SK-N-SH (cell line): Measurements from ENCODE around the gene ZNF784.

Experiments
- CHD2 ChIP-seq: fragments of 150-350 bp; IDR thresholded peaks from 2 replicates; pipeline ENCODE4 v1.6.1; 2018; ENCODE audit warnings: low read length; ENCODE audit not compliant: partially characterized antibody
- RAD21 ChIP-seq: IDR thresholded peaks from 2 replicates; pipeline ENCODE4 v1.6.1; 2012; ENCODE audit warnings: mild to moderate bottlenecking, low read length
- RCOR1 ChIP-seq: fragments of 150-350 bp; IDR thresholded peaks from 2 replicates; pipeline ENCODE4 v1.6.1; 2017; ENCODE audit warnings: antibody characterized with exemption, low read length
- TCF12 ChIP-seq: IDR thresholded peaks from 2 replicates; pipeline ENCODE4 v1.4.0; 2012
- TF ChIP-seq, protein P1 (sequence below): fragments of 200-600 bp; sonication (generic); IDR thresholded peaks from 2 replicates; pipeline ENCODE4 v1.6.1; 2017; ENCODE audit warnings: antibody characterized with exemption, mild to moderate bottlenecking, moderate library complexity

DNA sequence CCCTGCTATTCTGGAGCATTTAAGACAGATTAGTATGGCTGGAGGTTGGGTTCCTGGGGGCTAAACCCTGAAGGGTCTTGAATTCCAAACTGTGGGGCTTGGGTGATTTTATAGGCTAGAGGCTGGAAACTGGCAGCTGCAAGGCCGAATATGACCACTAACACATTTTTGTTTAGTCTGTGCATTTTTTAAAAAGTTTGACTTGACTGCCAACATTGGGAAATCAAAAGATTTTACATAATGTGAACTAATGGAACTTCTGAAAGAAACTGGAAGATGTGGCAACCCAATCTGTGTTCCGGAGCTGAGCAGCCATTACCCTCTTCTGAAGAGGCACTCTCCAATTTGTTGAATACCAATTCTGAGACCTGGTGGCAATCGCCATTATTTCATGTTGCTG lies 5.1 kb downstream of the ZNF784 start:
- TF ChIP-seq, protein P1, sequence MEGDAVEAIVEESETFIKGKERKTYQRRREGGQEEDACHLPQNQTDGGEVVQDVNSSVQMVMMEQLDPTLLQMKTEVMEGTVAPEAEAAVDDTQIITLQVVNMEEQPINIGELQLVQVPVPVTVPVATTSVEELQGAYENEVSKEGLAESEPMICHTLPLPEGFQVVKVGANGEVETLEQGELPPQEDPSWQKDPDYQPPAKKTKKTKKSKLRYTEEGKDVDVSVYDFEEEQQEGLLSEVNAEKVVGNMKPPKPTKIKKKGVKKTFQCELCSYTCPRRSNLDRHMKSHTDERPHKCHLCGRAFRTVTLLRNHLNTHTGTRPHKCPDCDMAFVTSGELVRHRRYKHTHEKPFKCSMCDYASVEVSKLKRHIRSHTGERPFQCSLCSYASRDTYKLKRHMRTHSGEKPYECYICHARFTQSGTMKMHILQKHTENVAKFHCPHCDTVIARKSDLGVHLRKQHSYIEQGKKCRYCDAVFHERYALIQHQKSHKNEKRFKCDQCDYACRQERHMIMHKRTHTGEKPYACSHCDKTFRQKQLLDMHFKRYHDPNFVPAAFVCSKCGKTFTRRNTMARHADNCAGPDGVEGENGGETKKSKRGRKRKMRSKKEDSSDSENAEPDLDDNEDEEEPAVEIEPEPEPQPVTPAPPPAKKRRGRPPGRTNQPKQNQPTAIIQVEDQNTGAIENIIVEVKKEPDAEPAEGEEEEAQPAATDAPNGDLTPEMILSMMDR, result no peak
- TF ChIP-seq RCOR1 (no peak), TCF12 (no peak), RAD21 (no peak), CHD2 (no peak)
